HG03060 (cell line): ENCODE results near the gene NCOA1.
"Not testable (repeated sequence)": the region's sequence is repeated elsewhere in the genome, so short reads cannot be mapped to it uniquely, and the experiment has no call there.

Experiments used
- ATAC-seq: cut with Tn5 transposase; IDR thresholded peaks from one replicate; pipeline ENCODE4 v1.9.1; 2021; ENCODE audit warnings: low read depth, moderate number of reproducible peaks; ENCODE audit not compliant: unreplicated experiment

The NCOA1 gene

GRCh38 chr2:24490690-24491541 is at the start of gene NCOA1:
TSS of gene NCOA1 (plus strand) at chr2:24491254. CDS start at chr2:24658678, 167,424 bp downstream.
- ATAC-seq, result peak; percentile 40

- no peak for ATAC-seq
Measured at GRCh38 chr2:24448797-24449196, 42.3 kb upstream of the NCOA1 start.

GRCh38 chr2:24449344-24449743 is 41.7 kb upstream of the NCOA1 start:
- no peak for ATAC-seq

GRCh38 chr2:24451805-24452501 is 39.1 kb upstream of the NCOA1 start:
- no peak for ATAC-seq

GRCh38 chr2:24452502-24452885 is 38.6 kb upstream of the NCOA1 start:
- no peak for ATAC-seq

GRCh38 chr2:24453379-24454073 is 37.5 kb upstream of the NCOA1 start:
- no peak for ATAC-seq

- no peak for ATAC-seq
Measured at GRCh38 chr2:24454294-24454693, 36.8 kb upstream of the NCOA1 start.

GRCh38 chr2:24456599-24457556 is 34.2 kb upstream of the NCOA1 start:
- no peak for ATAC-seq

GRCh38 chr2:24457696-24458386 is 33.2 kb upstream of the NCOA1 start:
- ATAC-seq, result no peak

- ATAC-seq, result no peak
Measured at GRCh38 chr2:24459224-24460161, 31.6 kb upstream of the NCOA1 start.

GRCh38 chr2:24461685-24462084 is 29.4 kb upstream of the NCOA1 start:
- no peak for ATAC-seq

GRCh38 chr2:24463271-24463670 is 27.8 kb upstream of the NCOA1 start:
- no peak for ATAC-seq

GRCh38 chr2:24466871-24467870 is 23.9 kb upstream of the NCOA1 start:
- no peak for ATAC-seq

- ATAC-seq, result not testable (repeated sequence)
Measured at GRCh38 chr2:24468453-24468852, 22.6 kb upstream of the NCOA1 start.

GRCh38 chr2:24469148-24469650 is 21.9 kb upstream of the NCOA1 start:
- no peak for ATAC-seq

- ATAC-seq, result no peak
Measured at GRCh38 chr2:24471662-24472061, 19.4 kb upstream of the NCOA1 start.

- ATAC-seq, result no peak
Measured at GRCh38 chr2:24472416-24472815, 18.6 kb upstream of the NCOA1 start.
